PC-9 (cell line): ENCODE results near the gene FILIP1L. TPM values are rescaled to one million over a fixed set of nuclear protein-coding genes. Genes with fewer than 3 reads are reported as not detected.

Source experiments
- BruUV-seq: library from RNA; stranded (reverse); fragments of 400-500 nt; replicated peaks from 2 replicates; lab custom pipeline; 2021; lab: Mats Ljungman, UMichigan
- CTCF ChIA-PET: fragments of 300-600 bp; sonication (Branson Sonifier 250); formaldehyde crosslinking; loops from one replicate; lab custom pipeline; 2022; ENCODE audit warnings: antibody characterized with exemption; lab: Charles Lee
- POLR2A ChIA-PET: fragments of 300-600 bp; sonication (Branson Sonifier 250); formaldehyde crosslinking; loops from one replicate; lab custom pipeline; 2022; ENCODE audit warnings: antibody characterized with exemption; ENCODE audit not compliant: unreplicated experiment; lab: Charles Lee
- DNase-seq, 2 experiments: peaks; one replicate each; pipeline versions ENCODE4 v3.0.0 to v3.0.0-alpha.2; 2015 to 2022; ENCODE audit warnings: mixed read lengths in 1 of 2
- H2AFZ ChIP-seq: fragments of 200-600 bp; sonication (generic); 2 replicates; pipeline ENCODE4 v1.8.1; 2017; ENCODE audit warnings: antibody characterized with exemption
- H3F3A ChIP-seq: fragments of 200-600 bp; sonication (generic); 2 replicates; pipeline ENCODE4 v1.8.1; 2017; ENCODE audit warnings: antibody characterized with exemption, mild to moderate bottlenecking, low read depth; ENCODE audit not compliant: insufficient read depth
- H3K27ac ChIP-seq: fragments of 200-600 bp; sonication (generic); 2 replicates; pipeline ENCODE4 v1.6.1; 2016; ENCODE audit warnings: mixed run types
- H3K27me3 ChIP-seq: fragments of 200-600 bp; sonication (generic); 2 replicates; pipeline ENCODE4 v1.6.1; 2016; ENCODE audit warnings: low read depth, mixed run types; ENCODE audit not compliant: insufficient read depth
- H3K36me3 ChIP-seq: fragments of 200-600 bp; sonication (generic); 2 replicates; pipeline ENCODE4 v1.6.1; 2016; ENCODE audit warnings: low read depth, mixed run types
- H3K4me1 ChIP-seq: fragments of 200-600 bp; sonication (generic); replicated peaks from 2 replicates; pipeline ENCODE4 v1.6.1; 2016; ENCODE audit warnings: mixed run types; ENCODE audit not compliant: insufficient read depth
- H3K4me2 ChIP-seq: fragments of 200-600 bp; sonication (generic); 2 replicates; pipeline ENCODE4 v1.6.1; 2017; ENCODE audit warnings: mixed run types
- H3K4me3 ChIP-seq: fragments of 200-600 bp; sonication (generic); 2 replicates; pipeline ENCODE4 v1.6.1; 2016; ENCODE audit warnings: mixed run types
- H3K79me2 ChIP-seq: fragments of 200-600 bp; sonication (generic); 2 replicates; pipeline ENCODE4 v1.6.1; 2017; ENCODE audit warnings: low read depth, mixed run types
- H3K9me2 ChIP-seq: fragments of 200-600 bp; sonication (generic); 2 replicates; pipeline ENCODE4 v1.8.1; 2017; ENCODE audit warnings: mild to moderate bottlenecking; ENCODE audit not compliant: insufficient read depth
- H3K9me3 ChIP-seq: fragments of 200-600 bp; sonication (generic); 2 replicates; pipeline ENCODE4 v1.8.1; 2016; ENCODE audit warnings: low read depth; ENCODE audit not compliant: insufficient read depth
- H4K20me1 ChIP-seq: fragments of 200-600 bp; sonication (generic); 2 replicates; pipeline ENCODE4 v1.8.1; 2017; ENCODE audit not compliant: insufficient read depth
- CTCF ChIP-seq: fragments of 200-600 bp; sonication (generic); conservative IDR thresholded peaks from 2 replicates; pipeline ENCODE4 v1.6.1; 2017; ENCODE audit warnings: mixed run types, antibody characterized with exemption, mild to moderate bottlenecking, moderate library complexity
- EZH2 ChIP-seq: fragments of 200-600 bp; sonication (generic); IDR thresholded peaks from 2 replicates; pipeline ENCODE4 v1.8.0; 2017; ENCODE audit warnings: antibody characterized with exemption, low read depth
- intact Hi-C: fragments of 100-400 bp; cut with micrococcal nuclease; formaldehyde crosslinking; loops from one replicate; pipeline ENCODE4 v1.10.0; 2022; ENCODE audit not compliant: unreplicated experiment
- total RNA-seq: library from RNA; stranded (reverse); gene quantifications from 2 replicates; pipeline ENCODE4 v1.2.3, GENCODE V29; 2021

The FILIP1L gene
- total RNA-seq, 1 experiment from 2014 or later, result 16.8 TPM

GRCh38 chr3:100020876-100021644, 93.2 kb downstream of the FILIP1L start:
- H3K36me3 ChIP-seq, result no peaks in the 10 kb centered on the region
- H3K4me2 ChIP-seq, result no peak overlapping the region
- no peak overlapping the region for H3K4me3 ChIP-seq
- no peak overlapping the region for H2AFZ ChIP-seq
- H3K4me1 ChIP-seq, result no peaks in the 10 kb centered on the region
- intact Hi-C loops, result no loop called here
- ChIA-PET POLR2A (interaction anchor here (0.5 kb wide), 1 partner anchor 20 kb away, joined by 3 read pairs; no protein-coding TSS in a partner anchor), CTCF (interaction anchor here (0.6 kb wide), 1 partner anchor 9 kb away, joined by 12 read pairs; no protein-coding TSS in a partner anchor)
- H3K27ac ChIP-seq, result no peak overlapping the region
- H3K9me3 ChIP-seq, result no peaks in the 10 kb centered on the region
- H3K79me2 ChIP-seq, result no peaks in the 10 kb centered on the region
- no peaks in the 10 kb centered on the region for H3F3A ChIP-seq
- H4K20me1 ChIP-seq, result no peaks in the 10 kb centered on the region
- no peaks in the 10 kb centered on the region for H3K9me2 ChIP-seq
- no peaks in the 10 kb centered on the region for H3K27me3 ChIP-seq
- no peak for TF ChIP-seq EZH2
- no peak for TF ChIP-seq CTCF
- no peak for DNase-seq
- BruUV-seq, result no TSS peak

- H3K9me2 ChIP-seq, result no peaks in the 10 kb centered on the region
- POLR2A ChIA-PET, result no interaction called here
- no TSS peak for BruUV-seq
- H3K9me3 ChIP-seq, result peaks cover 6% of the 10 kb centered on the region; the same call in 1 of the 2 replicates
- H3K4me3 ChIP-seq, result no peak overlapping the region
- H3K27ac ChIP-seq, result no peak overlapping the region
- no peaks in the 10 kb centered on the region for H3K27me3 ChIP-seq
- CTCF ChIA-PET, result no interaction called here
- H3K36me3 ChIP-seq, result no peaks in the 10 kb centered on the region
- no peaks in the 10 kb centered on the region for H3K79me2 ChIP-seq
- H4K20me1 ChIP-seq, result no peaks in the 10 kb centered on the region
- no peaks in the 10 kb centered on the region for H3K4me1 ChIP-seq
- no peak for DNase-seq
- TF ChIP-seq CTCF, result no peak
- no peak for TF ChIP-seq EZH2
- no peaks in the 10 kb centered on the region for H3F3A ChIP-seq
- H3K4me2 ChIP-seq, result no peak overlapping the region
- intact Hi-C loops, result no loop called here
- no peak overlapping the region for H2AFZ ChIP-seq
Observed at GRCh38 chr3:100019719-100020118, 94.6 kb downstream of the FILIP1L start.

GRCh38 chr3:100018806-100019205, 95.5 kb downstream of the FILIP1L start:
- Histone ChIP-seq H3K9me3 (peaks cover 6% of the 10 kb centered on the region; the same call in 1 of the 2 replicates), H3K4me1 (no peaks in the 10 kb centered on the region), H3K4me3 (no peak overlapping the region), H3K9me2 (no peaks in the 10 kb centered on the region), H4K20me1 (no peaks in the 10 kb centered on the region), H2AFZ (no peak overlapping the region), H3K27ac (no peak overlapping the region), H3K36me3 (no peaks in the 10 kb centered on the region), H3F3A (no peaks in the 10 kb centered on the region), H3K4me2 (no peak overlapping the region), H3K27me3 (no peaks in the 10 kb centered on the region), H3K79me2 (no peaks in the 10 kb centered on the region)
- intact Hi-C loops, result no loop called here
- CTCF ChIA-PET, result interaction anchor here (0.7 kb wide), 1 partner anchor 176 kb away, joined by 4 read pairs; no protein-coding TSS in a partner anchor
- POLR2A ChIA-PET, result no interaction called here
- BruUV-seq, result no TSS peak
- DNase-seq, result peak in 1 of 2 experiments; percentile 64
- no peak for TF ChIP-seq CTCF
